Pancreas (tissue), 10 donors: ENCODE results near the gene SCN8A. TPM values are rescaled to one million over a fixed set of nuclear protein-coding genes. Genes with fewer than 3 reads are reported as not detected.

Experiments
- ATAC-seq, 4 donors: fragments of 200-7000 bp; cut with Tn5 transposase; one replicate each; pipeline versions ENCODE4 v1.8.0 to v1.9.1; 2020; ENCODE audit warnings: mild to moderate bottlenecking in 4 of 4, moderate library complexity in 4 of 4
- DNase-seq, 6 donors: peaks; one replicate each; pipeline ENCODE4 v3.0.0-alpha.2; 2020
- FAIRE-seq: peaks from 2 replicates; lab custom pipeline; 2012; peaks lifted over from hg19 to GRCh38; lab: Jason Lieb, UNC
- H3K27ac ChIP-seq, 4 donors: fragments of 200-600 bp; sonication (generic); 1 replicate in 3 of 4; 2 replicates in 1 of 4; pipeline versions ENCODE4 v1.5.0 to v1.8.0; 2020
- H3K27me3 ChIP-seq, 4 donors: fragments of 200-600 bp; one replicate each; pipeline ENCODE4 v1.8.0; 2021
- H3K36me3 ChIP-seq, 3 donors: fragments of 200-600 bp; sonication (generic) in 1 of 3; one replicate each; pipeline versions ENCODE4 v1.5.0 to v1.8.0; 2020 to 2021
- H3K4me1 ChIP-seq, 3 donors: fragments of 200-600 bp; one replicate each; pipeline ENCODE4 v1.8.0; 2021
- H3K4me3 ChIP-seq, 4 donors: fragments of 200-600 bp; sonication (generic) in 2 of 4; one replicate each; pipeline versions ENCODE4 v1.5.0 to v1.8.0; 2020 to 2021
- H3K9me3 ChIP-seq, 4 donors: fragments of 200-600 bp; one replicate each; pipeline ENCODE4 v1.8.0; 2021
- WGBS, 2 donors: extraction: QIAGEN DNeasy Blood & Tissue Kit; methylation state at CpG; one replicate each; pipeline ENCODE4 v1.1.7; 2013; 5-methylcytosine and 5-hydroxymethylcytosine counted together
- intact Hi-C, 3 donors: fragments of 100-400 bp; cut with DNase I; formaldehyde crosslinking; loops; one replicate each; pipeline versions ENCODE4 v1.11.1 to v1.14.2; 2022
- polyA plus RNA-seq, 2 donors: library from polyadenylated mRNA; stranded (reverse); fragments of 200-250 nt; gene quantifications; one replicate each; pipeline ENCODE4 v1.2.3, GENCODE V29; 2013
- total RNA-seq, 6 donors: library from RNA; stranded (reverse); fragmentation: NEBNext Ultra II Directional in 4 of 6; extraction: Animal tissue kit (Norgen Biotek cat#: 25700) in 4 of 6; gene quantifications; one replicate each; pipeline versions ENCODE4 v1.2.1 to v1.2.4, GENCODE V29; 2021 to 2023
- TF ChIP-seq, protein P1 (sequence below), 4 donors: fragments of 200-600 bp; sonication (generic) in 3 of 4; IDR thresholded peaks; one replicate each; pipeline versions ENCODE4 v1.5.0 to v1.8.0; 2021; ENCODE audit warnings: antibody characterized with exemption in 4 of 4
- donor health status: healthy with polysubstance abuse.
- donor health status: DM: no; HTN: no; CAD: no; lungs with moderate emphysema.
- donor health status: DM: no; HTN: no; CAD: no.
- donor health status: control.
- donor health status: control.
- donor health status: Bipolar disorder and iron deficiency.
- donor health status: DM: yes; HTN: yes; CAD: no.
- donor health status: DM: no; HTN: no; CAD: no.
- donor health status: DM: no; HTN: no; CAD: no.
- donor health status: DM: yes; HTN: yes; CAD: no.

SCN8A gene
- total and polyA plus RNA-seq, 8 donors: 1.9 to 3.2 (median 2.3) TPM

GRCh38 chr12:51706206-51706605 lies 115.2 kb downstream of the SCN8A start:
- ATAC-seq: no peak
- H3K4me3 ChIP-seq: no peak overlapping the region
- TF ChIP-seq, protein P1, sequence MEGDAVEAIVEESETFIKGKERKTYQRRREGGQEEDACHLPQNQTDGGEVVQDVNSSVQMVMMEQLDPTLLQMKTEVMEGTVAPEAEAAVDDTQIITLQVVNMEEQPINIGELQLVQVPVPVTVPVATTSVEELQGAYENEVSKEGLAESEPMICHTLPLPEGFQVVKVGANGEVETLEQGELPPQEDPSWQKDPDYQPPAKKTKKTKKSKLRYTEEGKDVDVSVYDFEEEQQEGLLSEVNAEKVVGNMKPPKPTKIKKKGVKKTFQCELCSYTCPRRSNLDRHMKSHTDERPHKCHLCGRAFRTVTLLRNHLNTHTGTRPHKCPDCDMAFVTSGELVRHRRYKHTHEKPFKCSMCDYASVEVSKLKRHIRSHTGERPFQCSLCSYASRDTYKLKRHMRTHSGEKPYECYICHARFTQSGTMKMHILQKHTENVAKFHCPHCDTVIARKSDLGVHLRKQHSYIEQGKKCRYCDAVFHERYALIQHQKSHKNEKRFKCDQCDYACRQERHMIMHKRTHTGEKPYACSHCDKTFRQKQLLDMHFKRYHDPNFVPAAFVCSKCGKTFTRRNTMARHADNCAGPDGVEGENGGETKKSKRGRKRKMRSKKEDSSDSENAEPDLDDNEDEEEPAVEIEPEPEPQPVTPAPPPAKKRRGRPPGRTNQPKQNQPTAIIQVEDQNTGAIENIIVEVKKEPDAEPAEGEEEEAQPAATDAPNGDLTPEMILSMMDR (IDR thresholded peaks at IDR 0.05): no peak
- peaks cover 12 to 17% (median 16%) of the 10 kb centered on the region in 3 donors for H3K4me1 ChIP-seq
- intact Hi-C loops: no loop called here
- FAIRE-seq: no peak
- H3K9me3 ChIP-seq: no peaks in the 10 kb centered on the region
- 84 to 91% methylated on average over 3 of the region's 3 CpGs for WGBS, 2 donors
- H3K27me3 ChIP-seq: no peaks in the 10 kb centered on the region
- no peaks in the 10 kb centered on the region for H3K36me3 ChIP-seq
- DNase-seq: no peak
- no peak overlapping the region for H3K27ac ChIP-seq

- FAIRE-seq: no peak
- 79 to 96% methylated on average over 2 of the region's 2 CpGs for WGBS, 2 donors
Observed at GRCh38 chr12:51714666-51715065, 123.6 kb downstream of the SCN8A start.

DNA sequence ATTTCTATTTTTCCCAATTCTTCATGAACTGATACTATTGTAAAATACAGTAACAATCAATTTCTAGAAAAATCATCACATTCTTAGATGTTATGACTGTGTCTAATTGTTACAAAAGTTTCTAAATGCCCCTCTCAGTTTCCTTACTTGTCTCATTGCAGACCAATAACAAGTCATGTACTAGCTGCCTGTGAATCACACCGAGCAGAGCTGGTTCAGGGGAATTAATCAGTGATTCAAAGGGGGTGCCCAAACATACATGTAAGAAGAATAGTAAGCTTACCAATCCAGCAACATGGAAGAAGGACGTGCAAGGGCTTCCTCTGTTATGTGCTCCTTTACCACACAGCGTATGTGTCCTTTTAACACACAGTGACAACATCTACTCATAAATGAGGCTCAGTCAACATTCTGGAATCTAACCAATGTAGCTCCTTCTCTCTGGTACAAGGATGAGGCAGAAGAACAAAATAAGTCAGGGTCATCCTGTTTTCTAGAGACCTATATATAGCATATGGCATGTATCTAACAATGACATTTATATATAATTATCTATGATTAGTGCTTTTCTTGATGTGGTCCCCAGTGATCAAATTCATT lies 126.4 kb downstream of the SCN8A start:
- Histone ChIP-seq H3K27me3 (no peaks in the 10 kb centered on the region), H3K4me3 (no peak overlapping the region), H3K9me3 (no peaks in the 10 kb centered on the region), H3K27ac (no peak overlapping the region), H3K4me1 (no peaks in the 10 kb centered on the region), H3K36me3 (no peaks in the 10 kb centered on the region)
- 83 to 90% methylated on average over 3 of the region's 3 CpGs for WGBS, 2 donors
- FAIRE-seq (no peak), ATAC-seq (no peak), DNase-seq (no peak)
- intact Hi-C loops: no loop called here
- TF ChIP-seq, protein P1 (IDR thresholded peaks at IDR 0.05): no peak

More at GRCh38 chr12:51714666-51715065, 123.6 kb downstream of the SCN8A start:
- Histone ChIP-seq H3K4me3 (no peak overlapping the region), H3K4me1 (no peaks in the 10 kb centered on the region), H3K27me3 (no peaks in the 10 kb centered on the region), H3K27ac (no peak overlapping the region), H3K9me3 (no peaks in the 10 kb centered on the region), H3K36me3 (no peaks in the 10 kb centered on the region)
- DNase-seq (no peak), ATAC-seq (no peak)
- intact Hi-C loops: no loop called here
- TF ChIP-seq, protein P1 (IDR thresholded peaks at IDR 0.05): no peak

DNA sequence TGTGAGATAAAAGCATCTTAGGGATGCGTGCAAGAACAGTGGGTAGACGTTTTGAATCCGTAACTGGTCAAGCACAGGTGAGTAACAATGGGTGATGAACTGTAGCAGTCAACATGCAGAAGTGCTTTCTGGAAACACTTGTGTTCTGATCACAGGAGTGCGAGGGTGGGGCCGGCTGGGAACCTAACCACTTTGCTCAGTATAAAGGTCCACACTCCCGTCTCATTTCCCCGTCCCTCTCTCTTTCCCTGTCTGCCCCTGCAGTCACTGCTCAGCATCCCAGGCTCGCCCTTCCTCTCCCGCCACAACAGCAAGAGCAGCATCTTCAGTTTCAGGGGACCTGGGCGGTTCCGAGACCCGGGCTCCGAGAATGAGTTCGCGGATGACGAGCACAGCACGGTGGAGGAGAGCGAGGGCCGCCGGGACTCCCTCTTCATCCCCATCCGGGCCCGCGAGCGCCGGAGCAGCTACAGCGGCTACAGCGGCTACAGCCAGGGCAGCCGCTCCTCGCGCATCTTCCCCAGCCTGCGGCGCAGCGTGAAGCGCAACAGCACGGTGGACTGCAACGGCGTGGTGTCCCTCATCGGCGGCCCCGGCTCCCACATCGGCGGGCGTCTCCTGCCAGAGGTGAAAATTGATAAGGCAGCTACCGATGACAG lies 130.4 kb downstream of the SCN8A start:
- H3K27me3 ChIP-seq: no peaks in the 10 kb centered on the region
- TF ChIP-seq, protein P1 (IDR thresholded peaks at IDR 0.05): no peak
- H3K4me3 ChIP-seq: no peak overlapping the region
- WGBS, 2 donors: 42 to 61% methylated on average over 43 to 44 of the region's 44 CpGs
- ATAC-seq: peak in 1 of 4 donors; percentile 32
- no peak overlapping the region for H3K27ac ChIP-seq
- no peaks in the 10 kb centered on the region for H3K4me1 ChIP-seq
- H3K36me3 ChIP-seq: no peaks in the 10 kb centered on the region
- intact Hi-C loops: no loop called here
- peak in 3 of 6 donors; percentile 15 to 63 (median 48) for DNase-seq
- FAIRE-seq: no peak
- no peaks in the 10 kb centered on the region for H3K9me3 ChIP-seq

GRCh38 chr12:51722431-51722830 lies 131.4 kb downstream of the SCN8A start:
- intact Hi-C loops: no loop called here
- no peaks in the 10 kb centered on the region for H3K36me3 ChIP-seq
- TF ChIP-seq, protein P1 (IDR thresholded peaks at IDR 0.05): no peak
- no peaks in the 10 kb centered on the region for H3K27me3 ChIP-seq
- no peaks in the 10 kb centered on the region for H3K4me1 ChIP-seq
- no peaks in the 10 kb centered on the region for H3K9me3 ChIP-seq
- DNase-seq (no peak), ATAC-seq (no peak), FAIRE-seq (no peak)
- H3K4me3 ChIP-seq: no peak overlapping the region
- no peak overlapping the region for H3K27ac ChIP-seq
